ENCODE data around the gene PI3. TPM values are rescaled to one million over a fixed set of nuclear protein-coding genes. Genes with fewer than 3 reads are reported as not detected.

PI3 gene
- total and polyA plus RNA-seq, 2 donors from 2014 or later = 8.7 TPM; not detected in 1

- no peak for TF ChIP-seq CTCF (IDR thresholded peaks at IDR 0.05; ENCODE audit: borderline replicate concordance, extremely low read depth, insufficient read depth)
- H3K36me3 ChIP-seq (ENCODE audit: control insufficient read depth in 2 of 3, insufficient read depth in 3 of 3, low read length in 3 of 3) = no peaks in the 10 kb centered on the region
- intact Hi-C loops (cut with DNase I) = no loop called here
- H3K27ac ChIP-seq (ENCODE audit: low read depth in 2 of 2, low read length in 2 of 2) = no peak overlapping the region
- H3K4me1 ChIP-seq (ENCODE audit: control insufficient read depth in 2 of 3, insufficient read depth in 2 of 3, low read depth in 1 of 3, low read length in 3 of 3) = no peaks in the 10 kb centered on the region
- DNase-seq = no peak
- H3K4me3 ChIP-seq (ENCODE audit: low read length in 3 of 3) = no peak overlapping the region
- H3K27me3 ChIP-seq (ENCODE audit: control insufficient read depth, insufficient read depth, low read length) = no peaks in the 10 kb centered on the region
- H3K9me3 ChIP-seq (ENCODE audit: control insufficient read depth in 2 of 3, insufficient read depth in 1 of 3, low read length in 3 of 3) = peaks cover 0 to 6% (median 3%) of the 10 kb centered on the region in 3 donors
- H3K9ac ChIP-seq (ENCODE audit: low read length in 3 of 3) = no peak overlapping the region
- FAIRE-seq = no peak
Measured at GRCh38 chr20:45156713-45157112, 18.0 kb upstream of the PI3 start.

- Histone ChIP-seq H3K9ac (ENCODE audit: low read length in 3 of 3) (no peak overlapping the region), H3K4me1 (ENCODE audit: control insufficient read depth in 2 of 3, insufficient read depth in 2 of 3, low read depth in 1 of 3, low read length in 3 of 3) (no peaks in the 10 kb centered on the region), H3K9me3 (ENCODE audit: control insufficient read depth in 2 of 3, insufficient read depth in 1 of 3, low read length in 3 of 3) (peaks cover 0 to 6% (median 3%) of the 10 kb centered on the region in 3 donors), H3K4me3 (ENCODE audit: low read length in 3 of 3) (no peak overlapping the region), H3K36me3 (ENCODE audit: control insufficient read depth in 2 of 3, insufficient read depth in 3 of 3, low read length in 3 of 3) (no peaks in the 10 kb centered on the region), H3K27ac (ENCODE audit: low read depth in 2 of 2, low read length in 2 of 2) (no peak overlapping the region), H3K27me3 (ENCODE audit: control insufficient read depth, insufficient read depth, low read length) (no peaks in the 10 kb centered on the region)
- no peak for TF ChIP-seq CTCF (IDR thresholded peaks at IDR 0.05; ENCODE audit: borderline replicate concordance, extremely low read depth, insufficient read depth)
- intact Hi-C loops (cut with DNase I) = no loop called here
- DNase-seq = no peak
- FAIRE-seq = no peak
Measured at GRCh38 chr20:45157962-45158361, 16.7 kb upstream of the PI3 start.

- Histone ChIP-seq H3K27ac (ENCODE audit: low read depth in 2 of 2, low read length in 2 of 2) (no peak overlapping the region), H3K9me3 (ENCODE audit: control insufficient read depth in 2 of 3, insufficient read depth in 1 of 3, low read length in 3 of 3) (peaks cover 0 to 4% (median 4%) of the 10 kb centered on the region in 3 donors), H3K4me1 (ENCODE audit: control insufficient read depth in 2 of 3, insufficient read depth in 2 of 3, low read depth in 1 of 3, low read length in 3 of 3) (no peaks in the 10 kb centered on the region), H3K9ac (ENCODE audit: low read length in 3 of 3) (no peak overlapping the region), H3K27me3 (ENCODE audit: control insufficient read depth, insufficient read depth, low read length) (no peaks in the 10 kb centered on the region), H3K36me3 (ENCODE audit: control insufficient read depth in 2 of 3, insufficient read depth in 3 of 3, low read length in 3 of 3) (no peaks in the 10 kb centered on the region), H3K4me3 (ENCODE audit: low read length in 3 of 3) (no peak overlapping the region)
- intact Hi-C loops (cut with DNase I) = no loop called here
- TF ChIP-seq CTCF (IDR thresholded peaks at IDR 0.05; ENCODE audit: borderline replicate concordance, extremely low read depth, insufficient read depth) = no peak
- no peak for FAIRE-seq
- no peak for DNase-seq
Measured at GRCh38 chr20:45163083-45163803, 11.5 kb upstream of the PI3 start.

All from kidney (tissue), 14 donors.